Progenitor cell of endocrine pancreas (in vitro differentiated cells): Measurements from ENCODE around the gene EIF4E2. TPM values are rescaled to one million over a fixed set of nuclear protein-coding genes. Genes with fewer than 3 reads are reported as not detected.

Experiments used
- DNase-seq: peaks from one replicate; pipeline ENCODE4 v3.0.0; 2021; ENCODE audit warnings: low spot score; ENCODE audit not compliant: unreplicated experiment
- H3K27ac Mint-ChIP-seq: 2 replicates; pipeline ENCODE4 v1.8.0; 2021; ENCODE audit warnings: mild to moderate bottlenecking, moderate library complexity, mixed read lengths
- H3K27me3 Mint-ChIP-seq: 2 replicates; pipeline ENCODE4 v1.8.0; 2021; ENCODE audit warnings: mixed read lengths
- H3K36me3 Mint-ChIP-seq: 2 replicates; pipeline ENCODE4 v1.8.0; 2022; ENCODE audit warnings: mixed read lengths; ENCODE audit not compliant: insufficient read depth
- H3K4me1 Mint-ChIP-seq: 2 replicates; pipeline ENCODE4 v1.8.0; 2021; ENCODE audit warnings: low read depth, mixed read lengths
- H3K4me3 Mint-ChIP-seq: 2 replicates; pipeline ENCODE4 v1.8.0; 2021; ENCODE audit warnings: low read depth, mild to moderate bottlenecking, moderate library complexity, mixed read lengths
- H3K9me3 Mint-ChIP-seq: 2 replicates; pipeline ENCODE4 v1.8.0; 2021; ENCODE audit warnings: low read depth, mixed read lengths
- total RNA-seq: library from RNA; stranded (reverse); gene quantifications from 2 replicates; pipeline ENCODE4 v1.2.1, GENCODE V29; 2021
- TF ChIP-seq, protein P1 (sequence below): fragments of 200-600 bp; sonication (generic); IDR thresholded peaks from one replicate; pipeline ENCODE4 v1.5.0; 2021; ENCODE audit warnings: antibody characterized with exemption, mild to moderate bottlenecking; ENCODE audit not compliant: unreplicated experiment

The EIF4E2 gene
- total RNA-seq, 1 donor from 2014 or later = 81.9 TPM

DNA sequence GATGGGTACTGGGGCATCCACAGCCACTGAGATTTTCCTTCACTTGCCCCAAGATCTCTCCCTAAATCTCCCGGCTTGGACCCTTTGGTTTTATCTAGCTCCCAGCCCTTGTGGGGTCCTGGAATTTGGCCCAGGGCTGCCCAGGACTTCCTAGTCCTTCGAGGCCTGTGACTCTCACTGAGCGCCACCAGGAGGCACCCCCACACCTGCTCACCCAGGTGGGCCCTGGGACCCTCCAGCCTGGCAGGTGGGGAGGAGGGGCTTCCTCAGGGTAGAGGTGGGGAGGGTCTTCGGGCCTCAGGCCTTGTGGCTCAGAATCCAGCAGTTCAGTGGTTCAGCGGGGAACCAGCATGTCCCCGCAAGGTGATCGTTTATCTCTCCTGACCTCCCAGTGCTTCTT, 42.2 kb upstream of the EIF4E2 start:
- DNase-seq = no peak

DNA sequence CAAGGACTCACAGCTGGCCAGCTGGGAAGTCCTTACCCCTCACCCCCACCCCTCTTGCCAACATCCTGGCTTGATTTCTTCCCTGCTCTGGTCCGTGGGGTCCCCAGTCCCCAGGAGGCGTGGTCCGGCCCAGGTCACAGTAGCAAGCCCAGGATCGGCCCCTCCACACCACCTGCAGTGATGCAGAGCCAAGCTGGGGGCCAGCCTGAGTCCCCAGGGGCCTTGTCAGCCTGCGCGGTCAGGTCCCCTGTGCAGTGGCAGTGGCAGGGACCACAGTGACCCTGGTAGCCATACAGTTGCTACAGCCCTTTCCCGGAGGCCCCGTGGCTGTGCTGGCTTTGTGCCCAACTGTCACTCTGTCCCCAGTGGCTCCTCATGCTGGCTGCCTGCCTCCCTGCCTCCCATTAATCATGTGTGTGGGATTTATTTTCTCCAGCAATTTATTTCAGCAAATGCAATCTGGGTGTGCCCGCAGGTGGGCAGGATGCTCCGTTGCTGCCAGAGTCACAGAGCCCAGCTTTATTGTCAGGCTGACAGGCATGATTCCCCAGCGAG, 39.1 kb upstream of the EIF4E2 start:
- TF ChIP-seq, protein P1, sequence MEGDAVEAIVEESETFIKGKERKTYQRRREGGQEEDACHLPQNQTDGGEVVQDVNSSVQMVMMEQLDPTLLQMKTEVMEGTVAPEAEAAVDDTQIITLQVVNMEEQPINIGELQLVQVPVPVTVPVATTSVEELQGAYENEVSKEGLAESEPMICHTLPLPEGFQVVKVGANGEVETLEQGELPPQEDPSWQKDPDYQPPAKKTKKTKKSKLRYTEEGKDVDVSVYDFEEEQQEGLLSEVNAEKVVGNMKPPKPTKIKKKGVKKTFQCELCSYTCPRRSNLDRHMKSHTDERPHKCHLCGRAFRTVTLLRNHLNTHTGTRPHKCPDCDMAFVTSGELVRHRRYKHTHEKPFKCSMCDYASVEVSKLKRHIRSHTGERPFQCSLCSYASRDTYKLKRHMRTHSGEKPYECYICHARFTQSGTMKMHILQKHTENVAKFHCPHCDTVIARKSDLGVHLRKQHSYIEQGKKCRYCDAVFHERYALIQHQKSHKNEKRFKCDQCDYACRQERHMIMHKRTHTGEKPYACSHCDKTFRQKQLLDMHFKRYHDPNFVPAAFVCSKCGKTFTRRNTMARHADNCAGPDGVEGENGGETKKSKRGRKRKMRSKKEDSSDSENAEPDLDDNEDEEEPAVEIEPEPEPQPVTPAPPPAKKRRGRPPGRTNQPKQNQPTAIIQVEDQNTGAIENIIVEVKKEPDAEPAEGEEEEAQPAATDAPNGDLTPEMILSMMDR = no peak
- DNase-seq = no peak
- H3K4me3 Mint-ChIP-seq = no peak overlapping the region
- no peak overlapping the region for H3K27ac Mint-ChIP-seq
- no peaks in the 10 kb centered on the region for H3K9me3 Mint-ChIP-seq
- peaks cover 34% of the 10 kb centered on the region for H3K27me3 Mint-ChIP-seq
- no peaks in the 10 kb centered on the region for H3K36me3 Mint-ChIP-seq
- no peaks in the 10 kb centered on the region for H3K4me1 Mint-ChIP-seq

More for the DNA sequence above, 42.2 kb upstream of the EIF4E2 start:
- Mint-ChIP-seq H3K9me3 (no peaks in the 10 kb centered on the region), H3K36me3 (no peaks in the 10 kb centered on the region), H3K4me1 (no peaks in the 10 kb centered on the region), H3K27ac (no peak overlapping the region), H3K27me3 (peaks cover 43% of the 10 kb centered on the region), H3K4me3 (no peak overlapping the region)
- TF ChIP-seq, protein P1 = no peak

DNA sequence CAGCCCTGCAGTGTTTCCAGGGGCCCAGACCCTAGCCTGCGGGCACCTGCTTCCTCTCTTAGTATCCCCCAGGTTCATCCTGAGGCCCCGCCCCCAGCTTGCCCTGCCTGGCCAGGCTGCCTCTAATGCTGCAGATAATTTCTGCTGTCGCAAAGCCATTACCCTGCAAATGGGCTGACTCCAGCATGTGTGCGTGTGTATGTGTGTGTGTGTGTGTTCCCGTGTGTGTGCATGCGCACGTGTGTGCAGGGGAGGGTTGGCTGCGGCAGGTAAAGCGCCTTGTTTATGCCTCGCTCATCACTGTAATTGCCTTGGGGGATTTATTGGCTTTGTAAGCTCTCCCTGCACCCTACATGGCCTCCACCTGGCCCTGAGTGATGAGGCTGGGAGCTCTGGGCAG, 37.9 kb upstream of the EIF4E2 start:
- TF ChIP-seq, protein P1 = no peak
- no peaks in the 10 kb centered on the region for H3K9me3 Mint-ChIP-seq
- H3K36me3 Mint-ChIP-seq = no peaks in the 10 kb centered on the region
- H3K27me3 Mint-ChIP-seq = peaks cover 32% of the 10 kb centered on the region
- H3K27ac Mint-ChIP-seq = no peak overlapping the region
- H3K4me3 Mint-ChIP-seq = no peak overlapping the region
- no peaks in the 10 kb centered on the region for H3K4me1 Mint-ChIP-seq
- no peak for DNase-seq

DNA sequence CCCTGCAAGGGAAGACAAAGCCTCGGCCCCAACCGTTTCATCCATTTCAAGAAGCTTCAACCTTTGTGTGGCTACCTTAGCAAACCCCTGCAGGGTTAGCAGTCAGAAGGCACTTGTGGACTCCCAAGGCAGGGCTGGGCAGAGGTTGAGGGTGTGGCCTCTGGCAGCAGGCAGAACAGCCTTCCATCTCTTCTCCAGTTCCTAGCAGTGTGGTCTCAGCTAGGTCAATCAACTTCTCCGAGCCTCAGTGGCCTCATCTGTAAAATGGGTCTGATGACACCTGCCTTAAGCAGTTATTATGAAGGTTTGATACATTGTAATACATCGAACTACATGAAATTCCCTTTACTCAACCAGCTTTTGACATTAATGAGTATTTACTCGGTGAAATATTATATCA, 37.1 kb upstream of the EIF4E2 start:
- no peaks in the 10 kb centered on the region for H3K9me3 Mint-ChIP-seq
- no peaks in the 10 kb centered on the region for H3K36me3 Mint-ChIP-seq
- H3K27me3 Mint-ChIP-seq = peaks cover 35% of the 10 kb centered on the region

DNA sequence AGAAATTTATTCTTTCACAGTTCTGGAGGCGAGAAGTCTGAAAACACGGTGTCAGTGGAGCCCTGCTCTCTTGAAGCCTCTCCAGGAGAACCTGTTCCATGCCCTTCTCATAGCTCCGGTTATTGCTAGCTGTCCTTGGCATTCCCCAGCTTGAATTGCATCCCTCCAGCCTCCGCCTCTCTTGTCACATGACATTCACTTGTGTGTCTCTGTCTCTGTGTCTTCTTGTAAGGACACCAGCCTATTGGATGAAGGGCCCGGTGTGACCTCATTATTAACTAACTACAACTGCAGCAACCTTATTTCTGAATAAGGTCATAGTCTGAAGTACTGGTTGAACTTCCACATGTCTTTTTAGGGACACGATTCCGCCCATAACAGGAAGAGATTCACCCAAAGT, 34.9 kb upstream of the EIF4E2 start:
- DNase-seq = no peak

More for the DNA sequence above, 37.1 kb upstream of the EIF4E2 start:
- DNase-seq = no peak
- no peaks in the 10 kb centered on the region for H3K4me1 Mint-ChIP-seq
- TF ChIP-seq, protein P1 = no peak
- H3K4me3 Mint-ChIP-seq = no peak overlapping the region
- no peak overlapping the region for H3K27ac Mint-ChIP-seq

More for the DNA sequence above, 34.9 kb upstream of the EIF4E2 start:
- H3K36me3 Mint-ChIP-seq = no peaks in the 10 kb centered on the region
- no peaks in the 10 kb centered on the region for H3K4me1 Mint-ChIP-seq
- no peaks in the 10 kb centered on the region for H3K9me3 Mint-ChIP-seq
- H3K27me3 Mint-ChIP-seq = peaks cover 48% of the 10 kb centered on the region
- H3K4me3 Mint-ChIP-seq = no peak overlapping the region
- TF ChIP-seq, protein P1 = no peak
- no peak overlapping the region for H3K27ac Mint-ChIP-seq
